Keratinocyte (primary cell): ENCODE results near the gene AIG1. TPM values are rescaled to one million over a fixed set of nuclear protein-coding genes. Genes with fewer than 3 reads are reported as not detected.
"Not testable (repeated sequence)": the region's sequence is repeated elsewhere in the genome, so short reads cannot be mapped to it uniquely, and the experiment has no call there.

ENCODE experiments used
- DNase-seq: peaks from one replicate; pipeline ENCODE4 v3.0.0-alpha.2; 2011; ENCODE audit warnings: low read depth, missing footprints, low spot score
- FAIRE-seq: peaks from 2 replicates; lab custom pipeline; 2011; peaks lifted over from hg19 to GRCh38; lab: Jason Lieb, UNC
- H2AFZ ChIP-seq: 2 replicates; pipeline ENCODE4 v1.6.0; 2012; ENCODE audit warnings: low read length, control low read depth, inconsistent platforms; ENCODE audit not compliant: control insufficient read depth
- H3K27ac ChIP-seq: 2 replicates; pipeline ENCODE4 v1.5.1; 2011; ENCODE audit warnings: low read length; ENCODE audit not compliant: control insufficient read depth, insufficient read depth
- H3K27me3 ChIP-seq: 3 replicates; pipeline ENCODE4 v1.6.0; 2011; ENCODE audit warnings: low read length; ENCODE audit not compliant: control insufficient read depth, insufficient read depth; ENCODE audit errors: extremely low read depth
- H3K36me3 ChIP-seq, 2 experiments: 2 replicates in 1 of 2; 3 replicates in 1 of 2; pipeline ENCODE4 v1.5.1; 2011; ENCODE audit warnings: low read length in 2 of 2, mild to moderate bottlenecking in 1 of 2; ENCODE audit not compliant: control insufficient read depth in 2 of 2, insufficient read depth in 2 of 2; ENCODE audit errors: extremely low read depth in 1 of 2
- H3K4me1 ChIP-seq: 3 replicates; pipeline ENCODE4 v1.5.1; 2011; ENCODE audit warnings: low read length; ENCODE audit not compliant: control insufficient read depth, insufficient read depth; ENCODE audit errors: extremely low read depth
- H3K4me2 ChIP-seq: 3 replicates; pipeline ENCODE4 v1.6.0; 2011; ENCODE audit warnings: low read depth, low read length; ENCODE audit not compliant: control insufficient read depth, insufficient read depth; ENCODE audit errors: extremely low read depth
- H3K4me3 ChIP-seq, 3 experiments: fragments of 200-600 bp in 1 of 3; sonication (generic) in 1 of 3; 2 replicates in 2 of 3; 3 replicates in 1 of 3; pipeline ENCODE4 v1.5.1; 2011 to 2016; ENCODE audit warnings: low read length in 3 of 3, mild to moderate bottlenecking in 3 of 3, control low read depth in 2 of 3, inconsistent platforms in 1 of 3, low read depth in 1 of 3, mixed read lengths in 1 of 3, mixed run types in 1 of 3, moderate library complexity in 1 of 3; ENCODE audit not compliant: control insufficient read depth in 2 of 3, insufficient read depth in 2 of 3; ENCODE audit errors: extremely low read depth in 1 of 3
- H3K79me2 ChIP-seq: 2 replicates; pipeline ENCODE4 v1.6.0; 2012; ENCODE audit warnings: low read length; ENCODE audit not compliant: control insufficient read depth, insufficient read depth
- H3K9ac ChIP-seq: 3 replicates; pipeline ENCODE4 v1.6.0; 2011; ENCODE audit warnings: low read length; ENCODE audit not compliant: control insufficient read depth, insufficient read depth; ENCODE audit errors: extremely low read depth
- H3K9me1 ChIP-seq: 3 replicates; pipeline ENCODE4 v1.6.0; 2011; ENCODE audit warnings: low read length; ENCODE audit not compliant: control insufficient read depth, insufficient read depth; ENCODE audit errors: extremely low read depth
- H3K9me3 ChIP-seq: 2 replicates; pipeline ENCODE4 v1.5.1; 2012; ENCODE audit warnings: low read depth, low read length; ENCODE audit not compliant: control insufficient read depth
- H4K20me1 ChIP-seq: 3 replicates; pipeline ENCODE4 v1.6.0; 2011; ENCODE audit warnings: low read length; ENCODE audit not compliant: control insufficient read depth, insufficient read depth; ENCODE audit errors: extremely low read depth
- EZH2 ChIP-seq: IDR thresholded peaks from one replicate; pipeline ENCODE4 v1.6.1; 2012; ENCODE audit warnings: inconsistent platforms, mild to moderate bottlenecking, low read length, moderate library complexity
- dilution Hi-C: fragments of 300-500 bp; cut with MboI; formaldehyde crosslinking; loops from one replicate; pipeline ENCODE4 v1.7.0; 2020; ENCODE audit warnings: low sequenced_read_pairs; ENCODE audit not compliant: extremely low pct_ligation_motif_present
- polyA plus RNA-seq, 5 experiments: library from polyadenylated mRNA; depleted of rRNA in 3 of 5; stranded (reverse) in 3 of 5; stranded (forward) in 1 of 5; unstranded in 1 of 5; fragments of >200 nt; gene quantifications; 1 replicate in 1 of 5; 2 replicates in 3 of 5; 3 replicates in 1 of 5; pipeline versions ENCODE4 v1.2.1 to v1.2.3, GENCODE V29; 2011 to 2012; ENCODE audit warnings: missing spikeins in 2 of 5, low read depth in 1 of 5, low replicate concordance in 1 of 5
- TF ChIP-seq, protein P1 (sequence below), 3 experiments: IDR thresholded peaks in 1 of 3; conservative IDR thresholded peaks in 1 of 3; optimal IDR thresholded peaks in 1 of 3; 2 replicates in 2 of 3; 3 replicates in 1 of 3; pipeline versions ENCODE3 to v1.5.1; 2011; ENCODE audit warnings: low read length in 3 of 3, mild to moderate bottlenecking in 3 of 3, moderate library complexity in 2 of 3, control low read depth in 1 of 3, inconsistent platforms in 1 of 3; ENCODE audit not compliant: insufficient read depth in 2 of 3; ENCODE audit errors: extremely low read depth in 1 of 3

Gene AIG1
- polyA plus RNA-seq, 1 donor (not counting 4 experiments of a cell fraction or from before 2014, with no cell fraction given), result 77.1 TPM

- Histone ChIP-seq H3K4me3 (no peak overlapping the region), H4K20me1 (no peaks in the 10 kb centered on the region), H3K4me2 (no peak overlapping the region), H3K9ac (no peak overlapping the region), H3K9me3 (no peaks in the 10 kb centered on the region), H3K79me2 (no peaks in the 10 kb centered on the region), H3K27ac (no peak overlapping the region), H3K27me3 (no peaks in the 10 kb centered on the region), H3K36me3 (peaks cover 0 to 7% of the 10 kb centered on the region in 2 experiments), H3K4me1 (no peaks in the 10 kb centered on the region), H2AFZ (no peak overlapping the region), H3K9me1 (no peaks in the 10 kb centered on the region)
- FAIRE-seq (no peak), DNase-seq (no peak)
- dilution Hi-C loops, result no loop called here
- TF ChIP-seq EZH2, result no peak
- TF ChIP-seq, protein P1, sequence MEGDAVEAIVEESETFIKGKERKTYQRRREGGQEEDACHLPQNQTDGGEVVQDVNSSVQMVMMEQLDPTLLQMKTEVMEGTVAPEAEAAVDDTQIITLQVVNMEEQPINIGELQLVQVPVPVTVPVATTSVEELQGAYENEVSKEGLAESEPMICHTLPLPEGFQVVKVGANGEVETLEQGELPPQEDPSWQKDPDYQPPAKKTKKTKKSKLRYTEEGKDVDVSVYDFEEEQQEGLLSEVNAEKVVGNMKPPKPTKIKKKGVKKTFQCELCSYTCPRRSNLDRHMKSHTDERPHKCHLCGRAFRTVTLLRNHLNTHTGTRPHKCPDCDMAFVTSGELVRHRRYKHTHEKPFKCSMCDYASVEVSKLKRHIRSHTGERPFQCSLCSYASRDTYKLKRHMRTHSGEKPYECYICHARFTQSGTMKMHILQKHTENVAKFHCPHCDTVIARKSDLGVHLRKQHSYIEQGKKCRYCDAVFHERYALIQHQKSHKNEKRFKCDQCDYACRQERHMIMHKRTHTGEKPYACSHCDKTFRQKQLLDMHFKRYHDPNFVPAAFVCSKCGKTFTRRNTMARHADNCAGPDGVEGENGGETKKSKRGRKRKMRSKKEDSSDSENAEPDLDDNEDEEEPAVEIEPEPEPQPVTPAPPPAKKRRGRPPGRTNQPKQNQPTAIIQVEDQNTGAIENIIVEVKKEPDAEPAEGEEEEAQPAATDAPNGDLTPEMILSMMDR (optimal IDR thresholded peaks at IDR 0.05 in 1 of 3, IDR thresholded peaks at IDR 0.05 in 1 of 3, conservative IDR thresholded peaks at IDR 0.05 in 1 of 3; ENCODE audit: extremely low read depth in 1 of 3, insufficient read depth in 2 of 3, low read length in 3 of 3), result no peak
These were observed 78.6 kb downstream of the AIG1 start for GRCh38 chr6:143139239-143139784.

DNA sequence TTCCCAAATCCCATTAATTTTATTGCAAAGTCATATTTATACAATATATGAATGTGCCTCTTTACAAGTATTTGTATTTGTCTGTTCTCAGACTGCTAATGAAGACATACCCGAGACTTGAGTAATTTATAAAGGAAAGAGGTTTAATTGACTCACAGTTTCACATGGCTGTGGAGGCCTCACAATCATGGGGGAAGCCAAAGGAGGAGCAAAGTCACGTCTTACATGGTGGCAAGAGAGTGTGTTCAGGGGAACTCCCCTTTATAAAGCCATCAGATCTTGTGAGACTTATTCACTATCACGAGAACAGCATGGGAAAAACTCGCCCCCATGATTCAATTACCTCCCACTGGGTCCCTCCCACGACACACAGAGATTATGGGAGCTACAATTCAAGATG lies 79.2 kb downstream of the AIG1 start:
- H3K79me2 ChIP-seq, H3K9me1 ChIP-seq, dilution Hi-C loops, H3K9ac ChIP-seq, H3K4me1 ChIP-seq, H3K4me3 ChIP-seq, H3K27me3 ChIP-seq, H3K9me3 ChIP-seq, H4K20me1 ChIP-seq, H3K36me3 ChIP-seq, FAIRE-seq, H3K27ac ChIP-seq, H2AFZ ChIP-seq, H3K4me2 ChIP-seq, DNase-seq: not testable (repeated sequence)

GRCh38 chr6:143140767-143141166 lies 80.1 kb downstream of the AIG1 start:
- H3K9ac ChIP-seq, result no peak overlapping the region
- H2AFZ ChIP-seq, result no peak overlapping the region
- no peak overlapping the region for H3K27ac ChIP-seq
- peaks cover 0 to 7% of the 10 kb centered on the region in 2 experiments for H3K36me3 ChIP-seq
- H3K27me3 ChIP-seq, result no peaks in the 10 kb centered on the region
- FAIRE-seq (no peak), DNase-seq (no peak)
- TF ChIP-seq, protein P1 (optimal IDR thresholded peaks at IDR 0.05 in 1 of 3, IDR thresholded peaks at IDR 0.05 in 1 of 3, conservative IDR thresholded peaks at IDR 0.05 in 1 of 3; ENCODE audit: extremely low read depth in 1 of 3, insufficient read depth in 2 of 3, low read length in 3 of 3), result no peak
- TF ChIP-seq EZH2, result no peak
- H3K4me2 ChIP-seq, result no peak overlapping the region
- no peaks in the 10 kb centered on the region for H3K9me3 ChIP-seq
- H3K4me3 ChIP-seq, result no peak overlapping the region
- dilution Hi-C loops, result no loop called here
- no peaks in the 10 kb centered on the region for H4K20me1 ChIP-seq
- no peaks in the 10 kb centered on the region for H3K9me1 ChIP-seq
- H3K4me1 ChIP-seq, result no peaks in the 10 kb centered on the region
- no peaks in the 10 kb centered on the region for H3K79me2 ChIP-seq
